ENCODE data around the gene CACNA1H.

The CACNA1H gene

DNA sequence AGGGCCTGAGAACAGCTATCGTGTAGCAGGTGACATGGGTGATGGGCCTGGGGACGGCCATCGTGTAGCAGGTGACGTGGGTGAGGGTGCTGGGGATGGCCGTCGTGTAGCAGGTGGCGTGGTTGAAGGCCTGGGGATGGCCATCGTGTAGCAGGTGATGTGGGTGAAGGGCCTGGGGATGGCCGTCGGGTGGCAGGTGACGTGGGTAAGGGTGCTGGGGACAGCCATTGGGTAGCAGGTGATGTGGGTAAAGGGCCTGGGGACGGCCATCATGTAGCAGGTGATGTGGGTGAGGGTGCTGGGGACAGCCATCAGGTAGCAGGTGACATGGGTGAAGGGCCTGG, 118.4 kb downstream of the CACNA1H start:
- FAIRE-seq (no peak), DNase-seq (ENCODE audit: insufficient read length, low spot score) (no peak)
- TF ChIP-seq, protein P1, sequence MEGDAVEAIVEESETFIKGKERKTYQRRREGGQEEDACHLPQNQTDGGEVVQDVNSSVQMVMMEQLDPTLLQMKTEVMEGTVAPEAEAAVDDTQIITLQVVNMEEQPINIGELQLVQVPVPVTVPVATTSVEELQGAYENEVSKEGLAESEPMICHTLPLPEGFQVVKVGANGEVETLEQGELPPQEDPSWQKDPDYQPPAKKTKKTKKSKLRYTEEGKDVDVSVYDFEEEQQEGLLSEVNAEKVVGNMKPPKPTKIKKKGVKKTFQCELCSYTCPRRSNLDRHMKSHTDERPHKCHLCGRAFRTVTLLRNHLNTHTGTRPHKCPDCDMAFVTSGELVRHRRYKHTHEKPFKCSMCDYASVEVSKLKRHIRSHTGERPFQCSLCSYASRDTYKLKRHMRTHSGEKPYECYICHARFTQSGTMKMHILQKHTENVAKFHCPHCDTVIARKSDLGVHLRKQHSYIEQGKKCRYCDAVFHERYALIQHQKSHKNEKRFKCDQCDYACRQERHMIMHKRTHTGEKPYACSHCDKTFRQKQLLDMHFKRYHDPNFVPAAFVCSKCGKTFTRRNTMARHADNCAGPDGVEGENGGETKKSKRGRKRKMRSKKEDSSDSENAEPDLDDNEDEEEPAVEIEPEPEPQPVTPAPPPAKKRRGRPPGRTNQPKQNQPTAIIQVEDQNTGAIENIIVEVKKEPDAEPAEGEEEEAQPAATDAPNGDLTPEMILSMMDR (IDR thresholded peaks at IDR 0.05; ENCODE audit: insufficient read depth, missing control alignments) = no peak

All from D721Med (cell line).